HCT116 (cell line): ENCODE data around the gene PCP4.

ENCODE experiments used
- ATF3 ChIP-seq: IDR thresholded peaks from 2 replicates; pipeline ENCODE4 v1.6.1; 2012
- CBX3 ChIP-seq: IDR thresholded peaks from 2 replicates; pipeline ENCODE4 v1.6.1; 2012; ENCODE audit warnings: low read depth
- CTCF ChIP-seq, 3 experiments: fragments of 200-600 bp in 1 of 3; sonication (generic) in 1 of 3; IDR thresholded peaks in 2 of 3; conservative IDR thresholded peaks in 1 of 3; 2 replicates each; pipeline ENCODE4 v1.5.1; 2012 to 2017; ENCODE audit warnings: low read depth in 2 of 3, low read length in 2 of 3, antibody characterized with exemption in 1 of 3, borderline replicate concordance in 1 of 3, control low read depth in 1 of 3, mild to moderate bottlenecking in 1 of 3, mixed read lengths in 1 of 3, mixed run types in 1 of 3, moderate library complexity in 1 of 3; ENCODE audit not compliant: insufficient read depth in 1 of 3
- EGR1 ChIP-seq: IDR thresholded peaks from 2 replicates; pipeline ENCODE4 v1.6.1; 2012; ENCODE audit warnings: low read depth
- ELF1 ChIP-seq: IDR thresholded peaks from 2 replicates; pipeline ENCODE4 v1.6.1; 2012; ENCODE audit warnings: low read depth, borderline replicate concordance
- EZH2 ChIP-seq: fragments of 200-600 bp; sonication (generic); IDR thresholded peaks from 2 replicates; pipeline ENCODE4 v1.6.1; 2017; ENCODE audit warnings: antibody characterized with exemption, mixed run types
- EZH2phosphoT487 ChIP-seq: fragments of 200-600 bp; IDR thresholded peaks from 2 replicates; pipeline ENCODE4 v1.6.1; 2018; ENCODE audit warnings: antibody characterized with exemption, borderline replicate concordance
- MAX ChIP-seq: IDR thresholded peaks from 2 replicates; pipeline ENCODE4 v1.6.1; 2012
- POLR2A ChIP-seq: IDR thresholded peaks from 2 replicates; pipeline ENCODE4 v1.7.0; 2011; ENCODE audit warnings: borderline replicate concordance; ENCODE audit not compliant: insufficient read depth, insufficient read length; ENCODE audit errors: extremely low read depth
- RAD21 ChIP-seq: IDR thresholded peaks from 2 replicates; pipeline ENCODE4 v1.6.1; 2012; ENCODE audit warnings: low read depth, mild to moderate bottlenecking
- REST ChIP-seq: IDR thresholded peaks from 2 replicates; pipeline ENCODE4 v1.6.1; 2012; ENCODE audit warnings: low read depth
- YY1 ChIP-seq: IDR thresholded peaks from 2 replicates; pipeline ENCODE4 v1.6.1; 2011; ENCODE audit warnings: low read length, low read depth, moderate library complexity, mild to moderate bottlenecking; ENCODE audit not compliant: insufficient replicate concordance; ENCODE audit errors: extremely low read depth
- ZNF274 ChIP-seq: fragments of 200-500 bp; sonication (Bioruptor generic); IDR thresholded peaks from 2 replicates; pipeline ENCODE4 v1.6.1; 2014; ENCODE audit warnings: mild to moderate bottlenecking, low read depth, low read length, inconsistent platforms

- TF ChIP-seq YY1 (no peak), CTCF (IDR thresholded peaks at IDR 0.05 in 2 of 3, conservative IDR thresholded peaks at IDR 0.05 in 1 of 3; ENCODE audit: borderline replicate concordance in 1 of 3, insufficient read depth in 1 of 3, low read depth in 2 of 3, low read length in 2 of 3) (no peak), ZNF274 (no peak), EZH2 (no peak), POLR2A (no peak), ELF1 (no peak), MAX (no peak), CBX3 (no peak), RAD21 (no peak), ATF3 (no peak), EZH2phosphoT487 (no peak), EGR1 (no peak), REST (no peak)
These were observed 88.1 kb downstream of the PCP4 start for GRCh38 chr21:39955326-39955725.
